DND-41 (cell line): ENCODE results near the gene ANKRD11.

Experiments
- ATAC-seq: fragments of 200-7000 bp; cut with Tn5 transposase; 3 replicates; pipeline ENCODE4 v1.9.1; 2021; ENCODE audit warnings: low read depth; ENCODE audit not compliant: insufficient read depth
- DNase-seq: peaks from one replicate; pipeline ENCODE4 v3.0.0-alpha.2; 2020
- H2AFZ ChIP-seq: 2 replicates; pipeline ENCODE4 v1.6.0; 2012; ENCODE audit warnings: low read depth, low read length
- H3K27ac ChIP-seq: 2 replicates; pipeline ENCODE4 v1.5.1; 2012; ENCODE audit warnings: low read length, inconsistent platforms
- H3K27me3 ChIP-seq: fragments of 200-600 bp; sonication (generic); 2 replicates; pipeline ENCODE4 v1.6.0; 2012; ENCODE audit warnings: low read length, mild to moderate bottlenecking, inconsistent platforms; ENCODE audit not compliant: insufficient read depth, poor library complexity
- H3K36me3 ChIP-seq: 2 replicates; pipeline ENCODE4 v1.5.1; 2012; ENCODE audit warnings: low read length, inconsistent platforms; ENCODE audit not compliant: insufficient read depth
- H3K4me1 ChIP-seq: 2 replicates; pipeline ENCODE4 v1.5.1; 2012; ENCODE audit warnings: mild to moderate bottlenecking, low read length; ENCODE audit not compliant: insufficient read depth
- H3K4me2 ChIP-seq: 2 replicates; pipeline ENCODE4 v1.6.0; 2012; ENCODE audit warnings: mild to moderate bottlenecking, moderate library complexity, low read length, inconsistent platforms; ENCODE audit not compliant: insufficient read depth
- H3K4me3 ChIP-seq, 2 experiments: fragments of 200-600 bp in 1 of 2; shearing (Covaris generic) in 1 of 2; 2 replicates each; pipeline ENCODE4 v1.5.1; 2012 to 2016; ENCODE audit warnings: inconsistent platforms in 2 of 2, low read length in 2 of 2, mild to moderate bottlenecking in 2 of 2, low read depth in 1 of 2, moderate library complexity in 1 of 2
- H3K79me2 ChIP-seq: 2 replicates; pipeline ENCODE4 v1.6.0; 2012; ENCODE audit warnings: low read length, inconsistent platforms; ENCODE audit not compliant: insufficient read depth
- H3K9ac ChIP-seq: 2 replicates; pipeline ENCODE4 v1.6.0; 2012; ENCODE audit warnings: low read depth, mild to moderate bottlenecking, inconsistent platforms, low read length, moderate library complexity
- H3K9me3 ChIP-seq: 2 replicates; pipeline ENCODE4 v1.5.1; 2012; ENCODE audit warnings: low read length, moderate library complexity, mild to moderate bottlenecking, inconsistent platforms; ENCODE audit not compliant: insufficient read depth, severe bottlenecking
- H4K20me1 ChIP-seq: 2 replicates; pipeline ENCODE4 v1.6.0; 2012; ENCODE audit warnings: low read length; ENCODE audit not compliant: insufficient read depth
- CTCF ChIP-seq: IDR thresholded peaks from 2 replicates; pipeline ENCODE4 v1.5.1; 2012; ENCODE audit warnings: borderline replicate concordance, low read length, moderate library complexity, mild to moderate bottlenecking; ENCODE audit not compliant: poor library complexity, severe bottlenecking; ENCODE audit errors: extremely low read depth
- EZH2 ChIP-seq: IDR thresholded peaks from 3 replicates; pipeline ENCODE4 v1.6.1; 2012; ENCODE audit warnings: borderline replicate concordance, low read depth, mild to moderate bottlenecking, moderate library complexity, low read length, inconsistent platforms; ENCODE audit not compliant: severe bottlenecking

The ANKRD11 gene

GRCh38 chr16:89354325-89354724, 136.0 kb downstream of the ANKRD11 start:
- ATAC-seq (no peak), DNase-seq (no peak)
- H2AFZ ChIP-seq: no peak overlapping the region
- H3K27ac ChIP-seq: no peak overlapping the region
- TF ChIP-seq CTCF (no peak), EZH2 (no peak)
- peaks cover 67% of the 10 kb centered on the region for H3K4me1 ChIP-seq
- no peaks in the 10 kb centered on the region for H3K27me3 ChIP-seq
- peaks cover 99% of the 10 kb centered on the region for H3K79me2 ChIP-seq
- no peaks in the 10 kb centered on the region for H3K9me3 ChIP-seq
- no peak overlapping the region for H3K9ac ChIP-seq
- H4K20me1 ChIP-seq: peaks cover 91% of the 10 kb centered on the region
- H3K4me2 ChIP-seq: no peak overlapping the region
- peaks cover 46% of the 10 kb centered on the region for H3K36me3 ChIP-seq
- H3K4me3 ChIP-seq: no peak overlapping the region

GRCh38 chr16:89352091-89352681, 138.2 kb downstream of the ANKRD11 start:
- ATAC-seq: peak; percentile 22; the same call in 1 of the 3 replicates
- Histone ChIP-seq H2AFZ (no peak overlapping the region), H3K9ac (no peak overlapping the region), H3K36me3 (peaks cover 34% of the 10 kb centered on the region), H3K27ac (0 out of 2 replicates have a peak overlapping the region, but pooled peaks have one; percentile 17), H3K79me2 (peaks cover 99% of the 10 kb centered on the region), H3K27me3 (no peaks in the 10 kb centered on the region), H3K4me1 (peaks cover 46% of the 10 kb centered on the region), H3K4me2 (no peak overlapping the region), H3K9me3 (no peaks in the 10 kb centered on the region), H4K20me1 (peaks cover 93% of the 10 kb centered on the region), H3K4me3 (no peak overlapping the region)
- no peak for DNase-seq
- TF ChIP-seq CTCF (no peak), EZH2 (no peak)

DNA sequence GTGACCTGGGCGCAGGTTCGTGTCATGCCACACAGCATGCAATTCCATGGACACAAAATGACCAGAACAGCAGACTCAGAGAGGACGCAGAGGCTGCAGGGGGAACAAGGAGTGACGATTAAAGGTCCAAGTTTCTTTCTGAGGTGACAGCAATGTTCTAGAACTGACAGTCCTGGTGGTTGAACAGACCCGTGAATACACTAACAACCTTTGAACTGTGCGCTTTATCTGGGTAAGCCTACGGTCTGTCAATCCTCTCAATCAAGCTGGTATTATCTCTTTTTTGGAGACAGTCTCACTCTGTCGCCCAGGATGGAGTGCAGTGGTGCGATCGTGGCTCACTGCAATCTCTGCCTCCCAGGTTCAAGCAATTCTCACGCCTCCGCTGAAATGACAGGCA, 138.7 kb downstream of the ANKRD11 start:
- H4K20me1 ChIP-seq: peaks cover 93% of the 10 kb centered on the region

More for the DNA sequence above, 138.7 kb downstream of the ANKRD11 start:
- Histone ChIP-seq H3K36me3 (peaks cover 28% of the 10 kb centered on the region), H3K4me3 (no peak overlapping the region), H3K27ac (no peak overlapping the region), H3K4me2 (no peak overlapping the region), H3K4me1 (peaks cover 41% of the 10 kb centered on the region), H3K79me2 (peaks cover 99% of the 10 kb centered on the region), H3K27me3 (no peaks in the 10 kb centered on the region), H3K9me3 (no peaks in the 10 kb centered on the region), H3K9ac (no peak overlapping the region), H2AFZ (no peak overlapping the region)
- DNase-seq: no peak
- no peak for TF ChIP-seq EZH2
- no peak for TF ChIP-seq CTCF
- ATAC-seq: no peak
